A549 (cell line): ENCODE measurements around the gene MROH2B. TPM values are rescaled to one million over a fixed set of nuclear protein-coding genes. Genes with fewer than 3 reads are reported as not detected.

ENCODE experiments used
- ATAC-seq, 2 experiments: fragments of 200-7000 bp in 1 of 2; fragments of >200 bp in 1 of 2; cut with Nextera tagmentation in 1 of 2; cut with Tn5 transposase in 1 of 2; 3 replicates each; pipeline versions ENCODE4 v1.8.0 to v1.9.1; 2018 to 2020; ENCODE audit warnings: mild to moderate bottlenecking in 1 of 2, moderate library complexity in 1 of 2
- CTCF ChIA-PET: fragments of 300-600 bp; sonication (Branson Sonifier 250); formaldehyde crosslinking; extraction: SDS; loops from one replicate; lab custom pipeline; 2021; ENCODE audit warnings: antibody characterized with exemption, inconsistent platforms; lab: Yijun Ruan, JAX
- POLR2A ChIA-PET: fragments of 350-600 bp; formaldehyde crosslinking; extraction: SDS; loops from one replicate; lab custom pipeline; 2021; ENCODE audit warnings: antibody characterized with exemption, inconsistent platforms; lab: Yijun Ruan, JAX
- DNase-seq, 2 experiments: peaks; one replicate each; pipeline versions ENCODE4 v3.0.0 to v3.0.0-alpha.2; 2011 to 2016; ENCODE audit warnings: low read depth in 1 of 2, low spot score in 1 of 2
- FAIRE-seq: peaks from 2 replicates; lab custom pipeline; 2011; peaks lifted over from hg19 to GRCh38; lab: Jason Lieb, UNC
- H3K27ac ChIP-seq, 2 experiments: fragments of >200 bp; sonication (Bioruptor Twin); formaldehyde crosslinking; 3 replicates each; pipeline ENCODE4 v1.5.1; 2016 to 2017
- H3K4me1 ChIP-seq: fragments of >200 bp; sonication (Bioruptor Twin); formaldehyde crosslinking; 3 replicates; pipeline ENCODE4 v1.6.1; 2016
- H3K4me2 ChIP-seq: fragments of >200 bp; sonication (Bioruptor Twin); formaldehyde crosslinking; 3 replicates; pipeline ENCODE4 v1.6.1; 2016
- H3K4me3 ChIP-seq: fragments of >200 bp; sonication (Bioruptor Twin); formaldehyde crosslinking; 3 replicates; pipeline ENCODE4 v1.5.1; 2016
- H3K9me3 ChIP-seq: fragments of >200 bp; sonication (Bioruptor Twin); formaldehyde crosslinking; 3 replicates; pipeline ENCODE4 v1.6.1; 2016
- BHLHE40 ChIP-seq: IDR thresholded peaks from 2 replicates; pipeline ENCODE4 v1.6.1; 2012; ENCODE audit warnings: low read depth, low read length, inconsistent platforms
- CBX8 ChIP-seq: fragments of 200-600 bp; sonication (generic); IDR thresholded peaks from 2 replicates; pipeline ENCODE4 v1.6.1; 2016
- CEBPB ChIP-seq, 2 experiments: fragments of >200 bp in 1 of 2; sonication (Bioruptor Twin) in 1 of 2; formaldehyde crosslinking in 1 of 2; IDR thresholded peaks; 2 replicates each; pipeline ENCODE4 v1.6.1; 2012 to 2016
- E2F6 ChIP-seq: IDR thresholded peaks from 2 replicates; pipeline ENCODE4 v1.6.1; 2012; ENCODE audit warnings: low read depth, borderline replicate concordance
- EHF ChIP-seq: fragments of 250-450 bp; sonication (Bioruptor Pico); IDR thresholded peaks from 2 replicates; pipeline ENCODE4 v1.5.0; 2020; ENCODE audit warnings: mild to moderate bottlenecking
- EP300 ChIP-seq, 2 experiments: fragments of >200 bp; sonication (Bioruptor Twin); formaldehyde crosslinking; IDR thresholded peaks; 2 replicates in 1 of 2; 3 replicates in 1 of 2; pipeline ENCODE4 v1.6.1; 2016 to 2017
- FOSB ChIP-seq: fragments of 250-450 bp; sonication (Bioruptor Pico); IDR thresholded peaks from 2 replicates; pipeline ENCODE4 v1.5.0; 2020; ENCODE audit warnings: mild to moderate bottlenecking, moderate library complexity
- FOSL2 ChIP-seq, 2 experiments: fragments of 450-650 bp in 1 of 2; fragments of >200 bp in 1 of 2; sonication (Bioruptor Twin) in 1 of 2; formaldehyde crosslinking; IDR thresholded peaks; 2 replicates each; pipeline versions ENCODE4 v1.5.0 to v1.6.1; 2016 to 2020; ENCODE audit warnings: mild to moderate bottlenecking in 1 of 2, moderate library complexity in 1 of 2
- GATA3 ChIP-seq: IDR thresholded peaks from 2 replicates; pipeline ENCODE4 v1.6.1; 2012; ENCODE audit warnings: borderline replicate concordance
- JUN ChIP-seq, 2 experiments: fragments of >200 bp; sonication (Bioruptor Twin); formaldehyde crosslinking; IDR thresholded peaks; 2 replicates in 1 of 2; 3 replicates in 1 of 2; pipeline ENCODE4 v1.6.1; 2016 to 2017
- KDM1A ChIP-seq: fragments of 200-600 bp; sonication (generic); IDR thresholded peaks from 2 replicates; pipeline ENCODE4 v1.6.1; 2016; ENCODE audit warnings: low read depth, mild to moderate bottlenecking
- MAZ ChIP-seq: fragments of 150-350 bp; IDR thresholded peaks from 2 replicates; pipeline ENCODE4 v1.6.1; 2014; ENCODE audit warnings: antibody characterized with exemption, low read depth, low read length, borderline replicate concordance
- NFE2L2 ChIP-seq: fragments of 150-350 bp; conservative IDR thresholded peaks from 2 replicates; pipeline ENCODE4 v1.6.1; 2014; ENCODE audit warnings: low read length
- NPAS2 ChIP-seq: fragments of 250-450 bp; sonication (Bioruptor Pico); IDR thresholded peaks from 2 replicates; pipeline ENCODE4 v1.8.0; 2022; ENCODE audit warnings: mild to moderate bottlenecking, moderate library complexity, borderline replicate concordance
- NR3C1 ChIP-seq: fragments of >200 bp; sonication (Bioruptor Twin); formaldehyde crosslinking; IDR thresholded peaks from 3 replicates; pipeline ENCODE4 v1.6.1; 2017
- POLR2A ChIP-seq: IDR thresholded peaks from 2 replicates; pipeline ENCODE4 v1.6.1; 2012; ENCODE audit warnings: mild to moderate bottlenecking, low read length
- RAD21 ChIP-seq, 2 experiments: fragments of >200 bp in 1 of 2; sonication (Bioruptor Twin) in 1 of 2; formaldehyde crosslinking in 1 of 2; IDR thresholded peaks in 1 of 2; conservative IDR thresholded peaks in 1 of 2; 2 replicates in 1 of 2; 3 replicates in 1 of 2; pipeline ENCODE4 v1.6.1; 2012 to 2018; ENCODE audit warnings: inconsistent platforms in 1 of 2
- SREBF2 ChIP-seq: fragments of 450-650 bp; IDR thresholded peaks from 2 replicates; pipeline ENCODE4 v1.6.1; 2014; ENCODE audit warnings: mild to moderate bottlenecking, moderate library complexity
- TP53 ChIP-seq: fragments of 250-450 bp; sonication (Bioruptor Pico); IDR thresholded peaks from 2 replicates; pipeline ENCODE4 v1.5.0; 2021; ENCODE audit warnings: mild to moderate bottlenecking, moderate library complexity
- ZFP36 ChIP-seq: fragments of 450-650 bp; IDR thresholded peaks from 2 replicates; pipeline ENCODE4 v1.6.1; 2014; ENCODE audit warnings: borderline replicate concordance; ENCODE audit not compliant: partially characterized antibody
- ZNF302 ChIP-seq: fragments of 250-450 bp; sonication (Bioruptor Pico); IDR thresholded peaks from 2 replicates; pipeline ENCODE4 v1.9.0; 2021; ENCODE audit warnings: inconsistent platforms, mild to moderate bottlenecking, moderate library complexity
- WGBS: methylation state at CpG from one replicate; pipeline ENCODE4 v1.1.6; 2017; ENCODE audit errors: missing lambda C conversion rate; 5-methylcytosine and 5-hydroxymethylcytosine counted together
- polyA plus RNA-seq, 4 experiments: library from polyadenylated mRNA; depleted of rRNA in 3 of 4; stranded (reverse); fragments of >200 nt; fragmentation: RNase III in 1 of 4; extraction: RNeasy Plus Mini Kit Qiagen cat#74134 plus additional on column Dnase treatment in 1 of 4; gene quantifications; 2 replicates in 3 of 4; 3 replicates in 1 of 4; pipeline ENCODE4 v1.2.3, GENCODE V29; 2011 to 2017
- TF ChIP-seq, protein P1 (sequence below): IDR thresholded peaks from 2 replicates; pipeline ENCODE4 v1.6.1; 2012
- TF ChIP-seq, protein P2 (sequence below): fragments of 450-650 bp; IDR thresholded peaks from 2 replicates; pipeline ENCODE4 v1.6.1; 2014; ENCODE audit warnings: antibody characterized with exemption

The MROH2B gene
- polyA plus RNA-seq, 2 of the 4 experiments (the other 2 are of a cell fraction), result not detected

- Histone ChIP-seq H3K9me3 (no peaks in the 10 kb centered on the region), H3K4me2 (no peak overlapping the region), H3K27ac (no peak overlapping the region), H3K4me3 (no peak overlapping the region), H3K4me1 (no peaks in the 10 kb centered on the region)
- DNase-seq (no peak), ATAC-seq (no peak), FAIRE-seq (no peak)
- 56% methylated on average over 3 of the region's 3 CpGs for WGBS
- CTCF ChIA-PET, result interaction anchor here (0.8 kb wide), 1 partner anchor 211 kb away, joined by 4 read pairs; no protein-coding TSS in a partner anchor
- POLR2A ChIA-PET, result no interaction called here
- no peak for TF ChIP-seq TP53 (CRISPR knock-in tag)
- no peak for TF ChIP-seq EHF (CRISPR knock-in tag)
- TF ChIP-seq, protein P1, sequence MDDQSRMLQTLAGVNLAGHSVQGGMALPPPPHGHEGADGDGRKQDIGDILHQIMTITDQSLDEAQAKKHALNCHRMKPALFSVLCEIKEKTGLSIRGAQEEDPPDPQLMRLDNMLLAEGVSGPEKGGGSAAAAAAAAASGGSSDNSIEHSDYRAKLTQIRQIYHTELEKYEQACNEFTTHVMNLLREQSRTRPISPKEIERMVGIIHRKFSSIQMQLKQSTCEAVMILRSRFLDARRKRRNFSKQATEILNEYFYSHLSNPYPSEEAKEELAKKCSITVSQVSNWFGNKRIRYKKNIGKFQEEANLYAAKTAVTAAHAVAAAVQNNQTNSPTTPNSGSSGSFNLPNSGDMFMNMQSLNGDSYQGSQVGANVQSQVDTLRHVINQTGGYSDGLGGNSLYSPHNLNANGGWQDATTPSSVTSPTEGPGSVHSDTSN, result no peak
- TF ChIP-seq, protein P2, sequence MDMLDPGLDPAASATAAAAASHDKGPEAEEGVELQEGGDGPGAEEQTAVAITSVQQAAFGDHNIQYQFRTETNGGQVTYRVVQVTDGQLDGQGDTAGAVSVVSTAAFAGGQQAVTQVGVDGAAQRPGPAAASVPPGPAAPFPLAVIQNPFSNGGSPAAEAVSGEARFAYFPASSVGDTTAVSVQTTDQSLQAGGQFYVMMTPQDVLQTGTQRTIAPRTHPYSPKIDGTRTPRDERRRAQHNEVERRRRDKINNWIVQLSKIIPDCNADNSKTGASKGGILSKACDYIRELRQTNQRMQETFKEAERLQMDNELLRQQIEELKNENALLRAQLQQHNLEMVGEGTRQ, result no peak
- TF ChIP-seq FOSL2 (IDR thresholded peaks at IDR 0.05), result no peak
- no peak for TF ChIP-seq FOSL2 (CRISPR knock-in tag; IDR thresholded peaks at IDR 0.05)
- no peak for TF ChIP-seq ZNF302 (CRISPR knock-in tag)
- TF ChIP-seq KDM1A, result no peak
These were observed 47.0 kb upstream of the MROH2B start for GRCh38 chr5:41118177-41118576.

DNA sequence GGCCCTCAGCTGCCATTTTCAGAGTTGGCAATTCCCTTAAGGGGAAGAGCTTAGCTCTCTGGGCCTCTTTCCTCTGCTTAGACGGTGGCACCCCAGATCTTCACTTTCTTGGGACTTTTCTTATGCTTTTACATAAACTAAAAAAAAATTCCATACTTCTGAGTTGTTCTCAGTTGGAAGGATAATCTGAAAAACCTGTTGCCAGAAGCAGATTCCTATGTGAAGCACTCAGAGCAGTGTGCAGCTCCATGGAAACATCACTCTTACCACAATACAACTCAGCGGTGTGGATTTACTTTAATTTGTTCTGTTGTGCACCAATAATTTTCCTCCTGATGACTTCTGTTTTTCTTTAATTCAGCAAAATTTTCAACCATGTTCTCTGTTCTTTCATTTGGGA is 44.1 kb upstream of the MROH2B start:
- 49% methylated on average over 2 of the region's 2 CpGs for WGBS
- Histone ChIP-seq H3K4me2 (no peak overlapping the region), H3K4me1 (no peaks in the 10 kb centered on the region), H3K4me3 (no peak overlapping the region), H3K27ac (no peak overlapping the region), H3K9me3 (no peaks in the 10 kb centered on the region)
- ChIA-PET POLR2A (no interaction called here), CTCF (no interaction called here)
- DNase-seq, result no peak
- FAIRE-seq, result no peak
- TF ChIP-seq NFE2L2 (no peak), NR3C1 (no peak), NPAS2 (CRISPR knock-in tag) (no peak), MAZ (no peak), FOSB (CRISPR knock-in tag) (no peak), ZFP36 (no peak), EHF (CRISPR knock-in tag) (no peak), SREBF2 (no peak), CEBPB (IDR thresholded peaks at IDR 0.05) (no peak), JUN (IDR thresholded peaks at IDR 0.05) (no peak), EP300 (IDR thresholded peaks at IDR 0.05) (no peak), POLR2A (no peak), CBX8 (no peak), GATA3 (no peak), RAD21 (conservative IDR thresholded peaks at IDR 0.05 in 1 of 2, IDR thresholded peaks at IDR 0.05 in 1 of 2) (no peak), BHLHE40 (no peak)
- ATAC-seq, result no peak

DNA sequence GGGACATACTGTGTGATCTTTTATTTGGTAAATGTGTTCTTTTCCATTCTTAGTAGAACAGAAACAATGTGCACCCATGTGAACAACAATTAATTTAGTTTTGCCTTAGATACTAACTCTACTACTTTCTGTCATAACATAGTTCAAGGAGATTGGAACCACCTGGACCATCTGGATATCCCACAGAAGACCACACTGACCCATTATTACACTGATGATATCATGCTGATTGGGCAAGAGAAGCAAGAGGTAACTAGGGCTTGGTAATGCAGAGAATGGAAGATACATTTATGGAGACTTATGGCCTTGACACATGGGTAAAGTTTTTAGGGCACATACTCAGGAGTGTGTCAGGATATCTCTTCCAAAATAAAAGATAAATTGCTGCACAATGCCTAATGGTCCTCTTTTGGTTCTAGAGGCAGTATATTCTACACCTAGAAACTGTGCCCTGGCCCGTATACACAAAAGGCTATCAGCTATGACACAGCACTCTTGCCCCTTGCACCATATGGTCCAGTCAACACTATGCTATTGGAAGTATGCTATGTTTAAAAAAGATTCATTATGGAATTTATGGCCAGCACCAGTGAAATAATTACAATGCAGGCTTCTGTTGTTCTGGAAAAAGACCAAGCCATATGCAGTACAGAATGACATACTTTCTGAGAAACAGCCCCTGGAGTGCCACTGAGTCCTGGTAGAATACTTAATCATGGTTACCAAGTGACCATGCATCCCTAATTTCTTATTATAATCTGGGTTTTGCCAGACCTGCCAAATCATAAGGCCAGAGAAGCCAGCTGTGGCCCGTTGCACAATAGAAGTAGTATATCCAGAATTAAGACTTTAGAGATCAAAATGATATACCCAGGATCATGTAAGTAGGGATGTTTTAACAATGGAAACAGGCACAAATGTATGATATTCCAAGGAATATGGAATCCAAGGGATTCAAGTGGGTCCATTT is 41.6 kb upstream of the MROH2B start:
- Histone ChIP-seq H3K9me3 (no peaks in the 10 kb centered on the region), H3K4me3 (no peak overlapping the region), H3K4me2 (no peak overlapping the region), H3K27ac (no peak overlapping the region), H3K4me1 (no peaks in the 10 kb centered on the region)
- no peak for DNase-seq
- WGBS, result 34% methylated on average over 2 of the region's 2 CpGs
- ChIA-PET POLR2A (no interaction called here), CTCF (no interaction called here)
- ATAC-seq, result no peak
- no peak for FAIRE-seq
- TF ChIP-seq E2F6, result no peak
- no peak for TF ChIP-seq ZFP36
- TF ChIP-seq JUN (IDR thresholded peaks at IDR 0.05), result no peak
